OCI-LY1 (cell line): ENCODE measurements around the gene PRG2.

ENCODE experiments used
- EZH2 ChIP-seq: fragments of 200-600 bp; sonication (generic), shearing (Covaris generic); IDR thresholded peaks from 2 replicates; pipeline ENCODE4 v1.8.0; 2017; ENCODE audit warnings: borderline replicate concordance, mixed run types, mild to moderate bottlenecking, antibody characterized with exemption, low read length, moderate library complexity, mixed read lengths
- TF ChIP-seq, protein P1 (sequence below): fragments of 200-600 bp; sonication (generic), shearing (Covaris generic); IDR thresholded peaks from 2 replicates; pipeline ENCODE4 v1.5.1; 2017; ENCODE audit warnings: mild to moderate bottlenecking, antibody characterized with exemption, low read length, moderate library complexity, mixed read lengths

DNA sequence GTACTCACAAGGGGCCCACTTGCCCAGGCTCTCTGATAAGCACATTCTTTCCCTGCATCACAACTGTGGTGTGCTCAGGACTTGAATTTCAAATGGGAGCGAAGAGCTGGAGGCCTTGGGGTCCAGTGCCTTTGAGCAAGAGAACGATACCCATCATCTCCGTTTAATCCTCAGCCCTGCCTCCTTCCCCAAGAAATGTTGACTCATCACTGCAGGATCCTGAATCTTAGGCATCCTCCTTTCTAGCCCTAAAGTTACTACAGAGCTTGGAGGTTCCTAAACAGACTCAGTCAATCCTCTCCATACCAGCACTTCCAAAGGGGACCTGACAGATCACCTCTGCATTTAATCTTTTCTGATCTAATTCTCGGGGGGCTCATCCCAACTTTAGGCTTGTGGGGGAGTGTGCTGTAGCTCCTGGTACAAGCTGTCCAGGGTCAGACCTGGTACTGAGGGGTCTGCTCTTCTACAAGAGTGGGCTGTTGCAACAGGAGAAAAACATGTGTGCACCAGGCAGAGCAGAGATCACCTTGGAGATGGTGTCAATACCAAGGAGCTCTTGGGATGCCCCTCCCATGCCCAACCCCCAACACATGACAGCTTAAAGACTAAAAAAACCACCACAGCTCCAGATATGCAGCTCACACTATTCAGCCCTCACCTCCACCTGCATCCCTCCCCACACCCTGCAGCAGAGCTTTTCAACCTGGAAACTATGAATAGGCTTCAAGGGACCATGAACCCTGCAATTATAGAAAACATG is 3.9 kb upstream of the PRG2 start:
- TF ChIP-seq, protein P1, sequence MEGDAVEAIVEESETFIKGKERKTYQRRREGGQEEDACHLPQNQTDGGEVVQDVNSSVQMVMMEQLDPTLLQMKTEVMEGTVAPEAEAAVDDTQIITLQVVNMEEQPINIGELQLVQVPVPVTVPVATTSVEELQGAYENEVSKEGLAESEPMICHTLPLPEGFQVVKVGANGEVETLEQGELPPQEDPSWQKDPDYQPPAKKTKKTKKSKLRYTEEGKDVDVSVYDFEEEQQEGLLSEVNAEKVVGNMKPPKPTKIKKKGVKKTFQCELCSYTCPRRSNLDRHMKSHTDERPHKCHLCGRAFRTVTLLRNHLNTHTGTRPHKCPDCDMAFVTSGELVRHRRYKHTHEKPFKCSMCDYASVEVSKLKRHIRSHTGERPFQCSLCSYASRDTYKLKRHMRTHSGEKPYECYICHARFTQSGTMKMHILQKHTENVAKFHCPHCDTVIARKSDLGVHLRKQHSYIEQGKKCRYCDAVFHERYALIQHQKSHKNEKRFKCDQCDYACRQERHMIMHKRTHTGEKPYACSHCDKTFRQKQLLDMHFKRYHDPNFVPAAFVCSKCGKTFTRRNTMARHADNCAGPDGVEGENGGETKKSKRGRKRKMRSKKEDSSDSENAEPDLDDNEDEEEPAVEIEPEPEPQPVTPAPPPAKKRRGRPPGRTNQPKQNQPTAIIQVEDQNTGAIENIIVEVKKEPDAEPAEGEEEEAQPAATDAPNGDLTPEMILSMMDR = no peak
- TF ChIP-seq EZH2 = no peak
